MM.1S (cell line): ENCODE measurements around the gene PIR.

Experiments used
- DNase-seq: peaks from one replicate; pipeline ENCODE4 v3.0.0-alpha.2; 2015
- H2AFZ ChIP-seq: fragments of 300-600 bp; sonication (generic); 2 replicates; pipeline ENCODE4 v1.6.0; 2016; ENCODE audit warnings: antibody characterized with exemption, low read length
- H3F3A ChIP-seq: fragments of 300-600 bp; sonication (generic); 2 replicates; pipeline ENCODE4 v1.6.1; 2016; ENCODE audit warnings: mild to moderate bottlenecking, antibody characterized with exemption, low read length, moderate library complexity, mixed read lengths; ENCODE audit not compliant: insufficient read depth
- H3K27ac ChIP-seq: fragments of 300-600 bp; sonication (generic); 2 replicates; pipeline ENCODE4 v1.5.1; 2016; ENCODE audit warnings: mild to moderate bottlenecking, low read length
- H3K27me3 ChIP-seq: fragments of 300-600 bp; sonication (generic); replicated peaks from 2 replicates; pipeline ENCODE4 v1.6.0; 2016; ENCODE audit warnings: low read length; ENCODE audit not compliant: insufficient read depth
- H3K36me3 ChIP-seq: fragments of 300-600 bp; sonication (generic); replicated peaks from 2 replicates; pipeline ENCODE4 v1.6.1; 2016; ENCODE audit warnings: mild to moderate bottlenecking, low read length, mixed read lengths; ENCODE audit not compliant: insufficient read depth
- H3K4me1 ChIP-seq: fragments of 300-600 bp; sonication (generic); 2 replicates; pipeline ENCODE4 v1.6.1; 2016; ENCODE audit warnings: low read length, mixed read lengths
- H3K4me2 ChIP-seq: fragments of 300-600 bp; sonication (generic); 2 replicates; pipeline ENCODE4 v1.6.0; 2016; ENCODE audit warnings: low read depth, low read length
- H3K4me3 ChIP-seq: fragments of 300-600 bp; sonication (generic); 2 replicates; pipeline ENCODE4 v1.5.1; 2016; ENCODE audit warnings: low read length, mixed read lengths
- H3K79me2 ChIP-seq: fragments of 300-600 bp; sonication (generic); 2 replicates; pipeline ENCODE4 v1.6.1; 2016; ENCODE audit warnings: mixed run types, low read length, mixed read lengths
- H3K9ac ChIP-seq: fragments of 300-600 bp; sonication (generic); 2 replicates; pipeline ENCODE4 v1.6.1; 2016; ENCODE audit warnings: low read length, mixed read lengths
- H3K9me2 ChIP-seq: fragments of 300-600 bp; sonication (generic); replicated peaks from 2 replicates; pipeline ENCODE4 v1.6.1; 2016; ENCODE audit warnings: mild to moderate bottlenecking, low read length, mixed read lengths; ENCODE audit not compliant: insufficient read depth
- H3K9me3 ChIP-seq: fragments of 300-600 bp; sonication (generic); replicated peaks from 2 replicates; pipeline ENCODE4 v1.6.1; 2016; ENCODE audit warnings: mild to moderate bottlenecking, low read length, mixed read lengths; ENCODE audit not compliant: insufficient read depth
- H4K20me1 ChIP-seq: fragments of 300-600 bp; sonication (generic); 2 replicates; pipeline ENCODE4 v1.6.1; 2016; ENCODE audit warnings: mild to moderate bottlenecking, low read length, moderate library complexity, mixed read lengths; ENCODE audit not compliant: insufficient read depth
- EZH2 ChIP-seq: fragments of 300-600 bp; sonication (generic); optimal IDR thresholded peaks from 2 replicates; pipeline ENCODE3; 2017; ENCODE audit warnings: low read depth, mild to moderate bottlenecking, antibody characterized with exemption, low read length, mixed read lengths
- EZH2phosphoT487 ChIP-seq: fragments of 300-600 bp; sonication (generic); IDR thresholded peaks from 2 replicates; pipeline ENCODE4 v1.6.1; 2018; ENCODE audit warnings: antibody characterized with exemption, low read length
- TF ChIP-seq, protein P1 (sequence below): fragments of 300-600 bp; sonication (generic); IDR thresholded peaks from 2 replicates; pipeline ENCODE4 v1.5.1; 2016; ENCODE audit warnings: antibody characterized with exemption, low read length, mixed read lengths

The PIR gene

DNA sequence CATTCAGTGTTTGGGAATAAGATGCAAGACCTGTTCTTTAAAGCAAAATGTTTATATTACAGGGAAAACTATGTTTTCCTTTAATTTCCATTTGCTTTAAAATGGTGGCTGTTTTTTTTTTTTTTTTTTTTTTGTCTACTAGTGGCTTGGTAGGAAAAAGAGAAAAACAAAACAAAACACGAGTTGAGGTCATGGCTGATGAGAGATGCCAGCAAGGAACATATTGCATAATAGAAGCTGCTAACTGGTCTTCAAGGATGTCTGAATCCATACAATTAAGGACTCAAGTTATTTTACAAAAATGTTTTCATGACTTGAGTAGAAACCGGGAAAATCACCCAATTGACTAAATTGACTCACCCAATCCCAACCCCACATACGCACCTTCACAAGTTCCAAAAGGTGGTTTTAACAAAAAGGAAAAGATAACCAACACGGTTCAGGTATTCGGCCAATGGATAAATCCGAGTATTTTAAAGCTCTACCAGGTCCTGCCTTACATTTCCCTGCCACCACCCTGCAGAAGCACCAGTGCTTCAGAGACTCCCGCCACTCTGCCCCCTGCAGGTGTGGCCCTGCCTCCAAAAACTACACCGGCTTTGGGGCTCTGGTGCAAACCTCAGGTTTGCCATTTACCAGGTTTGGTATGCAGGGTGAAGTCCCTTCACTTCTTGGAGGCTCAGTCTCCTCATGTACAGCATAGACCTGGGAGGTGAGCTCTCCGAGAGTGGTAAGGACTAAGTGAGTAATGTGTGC lies 27.1 kb downstream of the PIR start:
- Histone ChIP-seq H3K36me3 (no peaks in the 10 kb centered on the region), H3K9me2 (no peaks in the 10 kb centered on the region), H2AFZ (no peak overlapping the region), H3K27me3 (no peaks in the 10 kb centered on the region), H3K4me3 (no peak overlapping the region), H4K20me1 (no peaks in the 10 kb centered on the region), H3K4me2 (no peak overlapping the region), H3K9me3 (no peaks in the 10 kb centered on the region), H3K27ac (peak overlapping the region; percentile 41; the same call in 1 of the 2 replicates), H3F3A (no peaks in the 10 kb centered on the region), H3K9ac (no peak overlapping the region), H3K4me1 (no peaks in the 10 kb centered on the region), H3K79me2 (no peaks in the 10 kb centered on the region)
- TF ChIP-seq EZH2: no peak
- no peak for TF ChIP-seq EZH2phosphoT487
- TF ChIP-seq, protein P1, sequence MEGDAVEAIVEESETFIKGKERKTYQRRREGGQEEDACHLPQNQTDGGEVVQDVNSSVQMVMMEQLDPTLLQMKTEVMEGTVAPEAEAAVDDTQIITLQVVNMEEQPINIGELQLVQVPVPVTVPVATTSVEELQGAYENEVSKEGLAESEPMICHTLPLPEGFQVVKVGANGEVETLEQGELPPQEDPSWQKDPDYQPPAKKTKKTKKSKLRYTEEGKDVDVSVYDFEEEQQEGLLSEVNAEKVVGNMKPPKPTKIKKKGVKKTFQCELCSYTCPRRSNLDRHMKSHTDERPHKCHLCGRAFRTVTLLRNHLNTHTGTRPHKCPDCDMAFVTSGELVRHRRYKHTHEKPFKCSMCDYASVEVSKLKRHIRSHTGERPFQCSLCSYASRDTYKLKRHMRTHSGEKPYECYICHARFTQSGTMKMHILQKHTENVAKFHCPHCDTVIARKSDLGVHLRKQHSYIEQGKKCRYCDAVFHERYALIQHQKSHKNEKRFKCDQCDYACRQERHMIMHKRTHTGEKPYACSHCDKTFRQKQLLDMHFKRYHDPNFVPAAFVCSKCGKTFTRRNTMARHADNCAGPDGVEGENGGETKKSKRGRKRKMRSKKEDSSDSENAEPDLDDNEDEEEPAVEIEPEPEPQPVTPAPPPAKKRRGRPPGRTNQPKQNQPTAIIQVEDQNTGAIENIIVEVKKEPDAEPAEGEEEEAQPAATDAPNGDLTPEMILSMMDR: no peak
- DNase-seq: no peak

DNA sequence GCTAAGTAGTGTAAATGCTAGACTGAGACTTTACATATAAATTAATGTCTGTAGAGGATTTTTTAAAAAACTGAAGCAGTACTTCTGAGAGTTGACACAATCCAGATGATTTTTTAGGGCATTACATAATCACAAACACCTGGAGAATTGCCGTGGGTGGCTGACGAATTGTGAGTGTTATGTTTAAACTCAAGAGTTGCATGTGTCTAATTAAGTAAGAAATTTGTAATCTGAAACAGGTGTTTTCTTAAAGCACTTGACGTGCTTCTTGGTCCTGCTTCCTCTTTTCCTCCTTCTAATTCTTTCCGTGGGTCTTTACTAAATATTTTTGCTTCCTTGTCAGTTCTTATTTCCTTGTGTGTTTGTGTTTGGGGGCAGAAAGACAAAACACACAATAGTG lies 27.8 kb downstream of the PIR start:
- Histone ChIP-seq H3K79me2 (no peaks in the 10 kb centered on the region), H3K4me2 (no peak overlapping the region), H4K20me1 (no peaks in the 10 kb centered on the region), H2AFZ (no peak overlapping the region), H3K9ac (no peak overlapping the region), H3K4me3 (no peak overlapping the region), H3K9me2 (no peaks in the 10 kb centered on the region), H3K4me1 (no peaks in the 10 kb centered on the region), H3K36me3 (no peaks in the 10 kb centered on the region), H3K27ac (peak overlapping the region; percentile 41; the same call in 1 of the 2 replicates), H3K9me3 (no peaks in the 10 kb centered on the region), H3K27me3 (no peaks in the 10 kb centered on the region), H3F3A (no peaks in the 10 kb centered on the region)
- TF ChIP-seq, protein P1: no peak
- TF ChIP-seq EZH2 (no peak), EZH2phosphoT487 (no peak)
- no peak for DNase-seq

DNA sequence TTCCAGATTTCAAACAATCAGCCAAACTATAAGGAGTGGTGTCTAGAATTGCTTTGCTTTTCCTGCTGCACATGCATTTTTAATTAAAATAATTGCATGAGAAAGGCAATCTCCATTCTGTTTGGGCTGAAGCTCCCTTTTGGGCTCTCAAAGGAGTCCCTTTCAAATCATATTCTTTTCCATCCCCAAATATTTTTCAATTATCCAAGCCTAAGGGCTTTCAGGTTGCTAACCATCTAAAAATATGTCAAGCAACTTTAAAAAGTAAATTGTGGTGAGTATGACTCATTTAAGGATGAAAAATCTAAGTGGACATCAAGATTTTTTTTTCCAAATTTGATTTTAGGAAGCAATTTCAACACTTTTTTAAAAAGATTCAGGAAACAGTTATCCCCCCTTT lies 28.4 kb downstream of the PIR start:
- Histone ChIP-seq H3K27ac (peak overlapping the region; percentile 37; the same call in 1 of the 2 replicates), H3K9me2 (no peaks in the 10 kb centered on the region), H3K4me3 (no peak overlapping the region), H3K4me1 (no peaks in the 10 kb centered on the region), H2AFZ (no peak overlapping the region), H3K9ac (no peak overlapping the region), H3K79me2 (no peaks in the 10 kb centered on the region), H4K20me1 (no peaks in the 10 kb centered on the region), H3F3A (no peaks in the 10 kb centered on the region), H3K27me3 (no peaks in the 10 kb centered on the region), H3K9me3 (no peaks in the 10 kb centered on the region), H3K36me3 (no peaks in the 10 kb centered on the region), H3K4me2 (no peak overlapping the region)
- TF ChIP-seq EZH2phosphoT487 (no peak), EZH2 (no peak)
- TF ChIP-seq, protein P1: no peak
- DNase-seq: no peak
